Large intestine (tissue), 3 donors: ENCODE results near the gene MYH4. TPM values are rescaled to one million over a fixed set of nuclear protein-coding genes. Genes with fewer than 3 reads are reported as not detected.

Experiments
- DNase-seq, 2 donors: peaks; one replicate each; pipeline versions ENCODE4 v3.0.0 to v3.0.0-alpha.2; 2013
- H3K27ac ChIP-seq: one replicate; pipeline ENCODE4 v1.5.1; 2013; ENCODE audit warnings: low read length
- H3K27me3 ChIP-seq: 2 replicates; pipeline ENCODE4 v1.6.1; 2013; ENCODE audit warnings: low read length; ENCODE audit not compliant: control insufficient read depth, insufficient read depth
- H3K36me3 ChIP-seq: 2 replicates; pipeline ENCODE4 v1.6.1; 2013; ENCODE audit warnings: low read length; ENCODE audit not compliant: control insufficient read depth, insufficient read depth
- H3K4me1 ChIP-seq: one replicate; pipeline ENCODE4 v1.6.1; 2013; ENCODE audit warnings: low read length; ENCODE audit not compliant: control insufficient read depth, insufficient read depth
- H3K4me3 ChIP-seq: one replicate; pipeline ENCODE4 v1.5.1; 2013; ENCODE audit warnings: low read length
- H3K9me3 ChIP-seq: one replicate; pipeline ENCODE4 v1.6.1; 2013; ENCODE audit warnings: mild to moderate bottlenecking, low read depth, low read length, moderate library complexity; ENCODE audit not compliant: control insufficient read depth
- WGBS: methylation state at CpG from one replicate; pipeline ENCODE4 v1.1.5; 2013; ENCODE audit warnings: low lambda C conversion rate; ENCODE audit not compliant: insufficient coverage; 5-methylcytosine and 5-hydroxymethylcytosine counted together
- polyA plus RNA-seq: library from polyadenylated mRNA; unstranded; fragments of 120-200 nt; gene quantifications from one replicate; pipeline ENCODE4 v1.2.1, GENCODE V29; 2013

The MYH4 gene
- polyA plus RNA-seq, 1 donor, result 0.10 TPM

DNA sequence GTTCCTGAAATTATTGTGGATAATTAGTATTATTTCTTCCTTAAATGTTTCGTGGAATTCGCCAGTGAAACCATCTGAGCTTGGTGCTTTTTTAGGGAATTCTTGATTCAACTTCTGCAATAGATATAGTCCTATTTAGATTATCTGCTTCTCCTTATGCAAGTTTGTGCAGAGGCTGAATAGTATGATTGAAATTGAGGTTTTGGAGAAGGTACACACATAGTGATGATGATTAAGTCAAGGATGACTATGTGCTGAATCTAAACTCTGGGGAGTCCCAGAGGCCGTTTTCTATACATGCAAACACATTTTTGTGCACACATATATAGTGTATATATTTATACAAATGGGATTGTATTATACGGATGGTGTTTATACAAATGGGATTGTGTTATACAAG lies 5.2 kb upstream of the MYH4 start:
- H3K4me3 ChIP-seq, result no peak overlapping the region
- H3K36me3 ChIP-seq, result no peaks in the 10 kb centered on the region
- peaks cover 2% of the 10 kb centered on the region for H3K4me1 ChIP-seq
- WGBS, result no CpG with 5 or more reads among the region's 4 CpGs
- H3K9me3 ChIP-seq, result peaks cover 2% of the 10 kb centered on the region
- peaks cover 39% of the 10 kb centered on the region for H3K27me3 ChIP-seq
- DNase-seq, result no peak
- H3K27ac ChIP-seq, result no peak overlapping the region

DNA sequence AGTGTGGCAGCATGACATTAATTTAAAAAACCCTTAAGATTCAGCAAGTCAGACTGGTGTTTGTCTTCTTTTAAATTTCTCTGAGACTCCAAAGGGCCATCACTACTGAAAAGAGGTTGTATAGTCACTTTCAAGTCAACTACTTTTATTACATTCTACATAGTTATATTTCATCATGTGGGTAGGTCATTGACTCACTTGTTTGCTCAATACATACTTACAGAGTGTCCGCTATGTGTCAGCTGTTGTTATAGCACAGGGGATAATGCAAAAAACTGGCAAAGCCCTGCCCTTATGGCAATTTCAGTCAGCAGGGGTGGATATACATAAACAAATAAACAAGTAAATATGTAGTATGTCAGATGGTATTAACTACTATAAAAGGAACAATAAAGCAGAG lies 2.5 kb upstream of the MYH4 start:
- Histone ChIP-seq H3K27ac (no peak overlapping the region), H3K36me3 (no peaks in the 10 kb centered on the region), H3K4me1 (no peaks in the 10 kb centered on the region), H3K9me3 (no peaks in the 10 kb centered on the region), H3K4me3 (no peak overlapping the region), H3K27me3 (peaks cover 43% of the 10 kb centered on the region)
- DNase-seq, result peak; percentile 1 to 37
- no CpG with 5 or more reads among the region's 1 CpG for WGBS

DNA sequence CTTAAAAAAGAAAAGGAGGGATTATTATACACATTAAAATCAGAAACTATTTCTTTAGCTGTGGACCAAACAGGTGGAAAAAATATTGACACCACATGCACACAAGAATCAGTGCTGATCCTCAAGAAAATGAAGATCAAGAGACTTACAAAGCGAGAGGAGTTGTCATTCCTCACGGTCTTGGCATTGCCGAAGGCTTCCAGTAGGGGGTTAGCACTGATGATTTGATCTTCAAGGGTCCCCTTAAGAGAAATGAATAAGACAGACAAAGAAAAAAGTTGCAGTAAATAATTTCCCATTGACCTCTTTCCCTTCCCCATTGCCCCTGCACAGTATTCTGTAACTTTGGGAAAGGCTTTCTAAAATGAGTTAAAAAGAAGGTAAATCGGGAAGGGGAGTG lies 6.0 kb downstream of the MYH4 start:
- Histone ChIP-seq H3K27ac (no peak overlapping the region), H3K27me3 (peaks cover 22% of the 10 kb centered on the region), H3K4me3 (no peak overlapping the region), H3K4me1 (peaks cover 4% of the 10 kb centered on the region), H3K36me3 (no peaks in the 10 kb centered on the region), H3K9me3 (no peaks in the 10 kb centered on the region)
- no peak for DNase-seq
- WGBS, result 96% methylated on average over 4 of the region's 4 CpGs

DNA sequence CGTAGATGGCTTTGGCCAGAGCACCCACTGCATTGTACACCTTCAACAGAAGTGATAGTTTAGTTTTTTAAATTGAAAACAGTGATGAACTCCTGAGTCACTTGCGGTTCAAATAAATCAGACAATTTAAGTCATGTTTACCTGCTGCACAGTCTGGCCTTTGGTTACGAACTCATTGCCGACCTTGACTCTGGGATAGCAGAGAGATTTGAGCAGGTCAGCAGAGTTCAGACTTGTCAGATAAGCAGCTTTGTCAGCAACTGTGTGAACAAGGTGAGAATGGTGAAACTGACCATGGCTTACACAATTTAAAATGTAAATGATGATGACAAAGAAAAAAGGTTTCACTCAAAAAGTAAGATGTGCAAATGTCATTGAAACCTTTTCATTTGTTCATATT lies 9.3 kb downstream of the MYH4 start:
- WGBS, result 32% methylated on average over 2 of the region's 4 CpGs
- Histone ChIP-seq H3K36me3 (no peaks in the 10 kb centered on the region), H3K9me3 (no peaks in the 10 kb centered on the region), H3K27me3 (peaks cover 14% of the 10 kb centered on the region), H3K27ac (no peak overlapping the region), H3K4me1 (peaks cover 4% of the 10 kb centered on the region), H3K4me3 (no peak overlapping the region)
- peak; percentile 25 to 59 for DNase-seq

DNA sequence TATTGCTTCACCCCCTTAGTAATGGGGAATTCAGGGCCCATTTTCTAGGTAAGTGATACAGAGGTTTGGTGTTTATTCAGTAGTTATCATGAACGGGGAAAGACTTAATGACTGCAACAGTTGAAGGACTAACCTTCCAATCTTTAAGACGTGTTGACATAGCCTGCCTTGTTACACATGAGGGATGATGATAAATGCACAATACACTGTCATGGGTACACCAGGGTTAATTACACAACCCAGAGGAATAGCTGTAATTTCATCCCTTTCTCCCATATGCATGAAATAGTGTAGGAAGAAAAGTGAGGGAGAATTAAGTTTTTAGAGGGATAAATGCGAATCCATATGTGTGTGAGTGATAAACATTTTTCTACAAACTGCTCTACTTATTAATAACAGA lies 10.7 kb downstream of the MYH4 start:
- no peaks in the 10 kb centered on the region for H3K9me3 ChIP-seq
- H3K27me3 ChIP-seq, result peaks cover 11% of the 10 kb centered on the region
- DNase-seq, result peak in 1 of 2 donors; percentile 23
- H3K4me1 ChIP-seq, result peaks cover 4% of the 10 kb centered on the region
- no peak overlapping the region for H3K4me3 ChIP-seq
- H3K36me3 ChIP-seq, result no peaks in the 10 kb centered on the region
- H3K27ac ChIP-seq, result no peak overlapping the region
- WGBS, result no CpG with 5 or more reads among the region's 3 CpGs

DNA sequence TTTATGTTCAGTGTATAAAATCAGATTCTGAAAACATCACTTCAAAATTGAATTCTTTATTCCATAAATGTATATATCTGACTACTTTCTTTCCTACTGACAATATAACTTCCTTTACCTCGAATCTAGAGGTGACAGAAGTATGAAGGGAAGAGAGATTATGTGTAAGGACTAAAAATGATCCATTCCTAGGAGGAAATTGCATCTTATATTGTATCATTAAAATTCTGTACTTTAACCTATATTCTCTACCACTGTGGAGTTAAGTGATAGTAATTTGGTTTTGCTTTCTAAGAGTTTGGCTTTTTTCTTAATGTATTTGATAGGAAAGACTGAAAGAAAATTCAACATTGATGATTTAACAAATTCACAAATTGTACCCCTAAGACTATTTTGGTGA lies 11.4 kb downstream of the MYH4 start:
- peaks cover 4% of the 10 kb centered on the region for H3K4me1 ChIP-seq
- no peak overlapping the region for H3K4me3 ChIP-seq
- WGBS, result no CpG with 5 or more reads among the region's 1 CpG
- no peaks in the 10 kb centered on the region for H3K36me3 ChIP-seq
- no peaks in the 10 kb centered on the region for H3K9me3 ChIP-seq
- no peak for DNase-seq
- peaks cover 8% of the 10 kb centered on the region for H3K27me3 ChIP-seq
- no peak overlapping the region for H3K27ac ChIP-seq

DNA sequence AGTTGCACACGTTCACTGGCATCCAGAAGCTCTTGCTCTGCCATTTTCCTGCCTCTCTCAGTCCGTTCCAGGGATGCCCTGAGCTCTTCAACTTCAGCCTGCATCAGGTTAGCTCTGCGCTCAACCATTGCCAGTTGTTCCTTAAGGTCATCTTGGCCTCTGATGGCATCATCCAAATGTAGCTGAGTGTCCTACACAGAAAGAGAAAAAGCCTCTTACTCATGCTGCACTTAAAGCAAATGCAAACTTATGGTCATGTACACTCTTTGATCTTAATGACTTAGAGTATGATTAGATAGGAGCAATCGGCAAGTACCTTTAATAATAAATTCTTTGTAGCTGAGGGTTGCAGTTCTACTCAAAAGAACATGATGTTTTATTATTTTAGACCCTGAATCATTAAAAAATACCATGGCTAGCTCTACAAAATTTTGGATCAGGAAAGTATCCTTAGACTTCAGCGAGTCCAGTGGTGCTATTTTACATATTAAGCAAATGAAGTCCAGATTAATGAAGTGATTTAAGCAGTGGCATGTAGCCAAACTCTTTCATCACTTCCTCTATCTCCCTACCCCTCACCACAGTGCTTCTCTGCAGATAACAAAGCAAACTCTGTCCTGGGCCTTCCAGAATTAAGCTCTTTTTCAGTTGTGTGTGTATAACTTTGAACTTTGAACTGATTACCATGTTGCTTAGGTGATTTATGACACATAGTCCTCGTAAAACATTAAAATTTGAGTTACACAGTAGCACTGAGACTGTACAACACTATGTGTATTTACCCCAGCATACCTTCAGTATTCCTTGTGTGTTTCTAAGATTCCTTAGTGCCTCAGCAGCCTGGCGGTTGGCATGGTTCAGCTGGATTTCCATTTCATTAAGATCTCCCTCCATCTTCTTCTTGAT lies 22.1 kb downstream of the MYH4 start:
- H3K36me3 ChIP-seq, result no peaks in the 10 kb centered on the region
- H3K4me3 ChIP-seq, result no peak overlapping the region
- DNase-seq, result peak; percentile 87 to 96
- peaks cover 2% of the 10 kb centered on the region for H3K27me3 ChIP-seq
- H3K4me1 ChIP-seq, result peaks cover 21% of the 10 kb centered on the region
- H3K9me3 ChIP-seq, result no peaks in the 10 kb centered on the region
- peak overlapping the region; percentile 38 for H3K27ac ChIP-seq
- 0% methylated on average over 1 of the region's 7 CpGs for WGBS

DNA sequence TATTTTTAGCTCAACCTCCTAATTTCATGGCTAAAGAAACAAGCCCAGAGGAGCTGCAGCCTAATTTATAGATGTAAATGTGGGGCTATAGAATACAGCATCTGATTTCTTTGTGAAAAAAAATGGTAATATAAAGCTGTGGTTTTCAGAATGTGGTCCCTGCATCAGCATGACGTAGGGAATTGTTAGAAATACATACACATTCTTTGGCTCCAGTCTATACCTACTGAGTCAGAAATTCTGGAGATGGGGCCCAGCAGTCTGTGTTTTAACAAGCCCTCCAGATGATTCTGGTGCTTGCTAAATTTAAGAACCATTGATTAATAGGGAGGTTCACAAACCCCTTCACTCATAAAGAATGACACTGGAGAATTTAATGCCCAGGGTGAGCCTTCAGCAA lies 29.5 kb downstream of the MYH4 start:
- DNase-seq, result no peak
- Histone ChIP-seq H3K36me3 (no peaks in the 10 kb centered on the region), H3K4me3 (no peak overlapping the region), H3K27me3 (peaks cover 4% of the 10 kb centered on the region), H3K4me1 (no peaks in the 10 kb centered on the region), H3K27ac (no peak overlapping the region), H3K9me3 (no peaks in the 10 kb centered on the region)
- WGBS, result 80% methylated on average over 1 of the region's 1 CpG

DNA sequence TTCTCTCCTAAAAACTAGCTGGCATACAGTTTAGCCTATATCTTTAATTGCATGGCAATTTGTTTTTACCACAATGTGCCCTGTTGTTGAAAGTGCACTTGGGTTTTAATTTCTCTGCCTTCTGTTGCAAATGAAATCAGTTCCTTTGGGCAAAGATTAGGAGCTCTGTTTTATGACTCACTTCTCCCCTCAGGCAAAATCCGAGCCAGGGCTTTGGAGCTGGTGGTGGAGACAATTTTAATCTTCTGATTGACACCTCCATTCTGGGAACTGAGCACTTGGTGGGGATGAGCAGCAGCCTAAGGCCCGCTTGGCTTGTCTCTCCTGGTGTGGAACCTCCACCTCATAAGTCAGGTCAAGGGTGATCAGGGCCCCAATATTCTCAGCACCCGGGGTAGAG lies 34.3 kb downstream of the MYH4 start:
- Histone ChIP-seq H3K27ac (no peak overlapping the region), H3K4me3 (no peak overlapping the region), H3K4me1 (no peaks in the 10 kb centered on the region), H3K27me3 (peaks cover 2% of the 10 kb centered on the region), H3K36me3 (no peaks in the 10 kb centered on the region), H3K9me3 (no peaks in the 10 kb centered on the region)
- no CpG with 5 or more reads among the region's 3 CpGs for WGBS
- no peak for DNase-seq

DNA sequence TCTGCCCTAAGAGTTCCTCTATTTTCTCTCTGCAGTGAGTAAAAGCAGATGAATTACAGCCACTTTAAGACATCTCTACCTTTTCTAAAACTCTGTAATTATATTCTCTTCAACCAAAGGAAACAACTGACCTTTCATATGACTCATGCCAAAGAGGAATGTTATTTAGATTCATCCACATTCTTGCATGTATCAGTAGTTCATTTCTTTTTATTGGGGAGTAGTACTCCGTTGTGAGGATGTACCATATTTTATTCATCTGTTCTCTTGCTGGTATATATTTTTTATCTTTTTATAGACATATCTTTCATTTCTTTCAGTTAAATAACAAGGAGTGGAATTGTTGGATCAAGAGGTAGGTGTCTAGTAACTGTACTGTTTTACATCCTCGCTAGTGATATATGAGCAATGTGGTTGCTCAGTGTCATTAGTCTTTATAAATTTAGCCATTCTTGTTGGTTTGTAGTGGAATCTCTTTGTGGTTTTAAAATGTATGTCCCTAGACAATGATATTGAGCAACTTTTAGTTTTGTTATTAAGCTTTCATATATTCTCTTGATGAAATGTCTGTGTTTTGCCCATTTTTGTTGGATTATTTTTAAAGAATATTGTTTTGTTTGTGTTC lies 39.8 kb downstream of the MYH4 start:
- Histone ChIP-seq H3K27me3 (no peaks in the 10 kb centered on the region), H3K36me3 (no peaks in the 10 kb centered on the region), H3K27ac (no peak overlapping the region), H3K9me3 (no peaks in the 10 kb centered on the region), H3K4me3 (no peak overlapping the region), H3K4me1 (no peaks in the 10 kb centered on the region)
- no peak for DNase-seq
- 90% methylated on average over 2 of the region's 2 CpGs for WGBS
